ENCODE measurements around the gene SLC16A13.
A peak's percentile ranks its signal among the peaks of the same experiment; 100 is the strongest.
"Not testable (repeated sequence)": the region's sequence is repeated elsewhere in the genome, so short reads cannot be mapped to it uniquely, and the experiment has no call there.

The SLC16A13 gene

GRCh38 chr17:7035591-7036368 is at the start of gene SLC16A13:
Gene SLC16A13, plus strand, starts transcription at chr17:7036015. Its CDS starts 368 bp downstream, at chr17:7036383.
- peak; percentile 96 to 97 for DNase-seq (ENCODE audit: low read depth in 2 of 2)
- TF ChIP-seq CTCF (IDR thresholded peaks at IDR 0.05; ENCODE audit: low read depth, low read length) = no peak
- peak within 1 kb of the TSS; percentile 71 to 82 for H3K4me3 ChIP-seq (replicated peaks in 1 of 2; ENCODE audit: low read depth in 2 of 2, low read length in 2 of 2)

GRCh38 chr17:6986676-6987075 is 49.1 kb upstream of the SLC16A13 start:
- H3K4me3 ChIP-seq (replicated peaks in 1 of 2; ENCODE audit: low read depth in 2 of 2, low read length in 2 of 2) = no peak overlapping the region
- TF ChIP-seq CTCF (IDR thresholded peaks at IDR 0.05; ENCODE audit: low read depth, low read length) = no peak
- peak in 1 of 2 donors; percentile 17 for DNase-seq (ENCODE audit: low read depth in 2 of 2)

GRCh38 chr17:6989779-6990178 is 46.0 kb upstream of the SLC16A13 start:
- H3K4me3 ChIP-seq (replicated peaks in 1 of 2; ENCODE audit: low read depth in 2 of 2, low read length in 2 of 2) = no peak overlapping the region
- no peak for DNase-seq (ENCODE audit: low read depth in 2 of 2)
- TF ChIP-seq CTCF (IDR thresholded peaks at IDR 0.05; ENCODE audit: low read depth, low read length) = no peak

- not testable (repeated sequence) for DNase-seq (ENCODE audit: low read depth in 2 of 2); H3K4me3 ChIP-seq (replicated peaks in 1 of 2; ENCODE audit: low read depth in 2 of 2, low read length in 2 of 2)
Measured at GRCh38 chr17:6993613-6994056, 42.2 kb upstream of the SLC16A13 start.

- no peak for TF ChIP-seq CTCF (IDR thresholded peaks at IDR 0.05; ENCODE audit: low read depth, low read length)
- no peak for DNase-seq (ENCODE audit: low read depth in 2 of 2)
Measured at GRCh38 chr17:6994118-6994598, 41.7 kb upstream of the SLC16A13 start.

GRCh38 chr17:6994666-6995256 is 41.1 kb upstream of the SLC16A13 start:
- no peak for DNase-seq (ENCODE audit: low read depth in 2 of 2)
- no peak overlapping the region for H3K4me3 ChIP-seq (replicated peaks in 1 of 2; ENCODE audit: low read depth in 2 of 2, low read length in 2 of 2)
- no peak for TF ChIP-seq CTCF (IDR thresholded peaks at IDR 0.05; ENCODE audit: low read depth, low read length)

More at GRCh38 chr17:6994118-6994598, 41.7 kb upstream of the SLC16A13 start:
- no peak overlapping the region for H3K4me3 ChIP-seq (replicated peaks in 1 of 2; ENCODE audit: low read depth in 2 of 2, low read length in 2 of 2)
